Esophagus squamous epithelium (tissue), 4 donors: ENCODE data around the gene ALDH1A3.

ENCODE experiments used
- CTCF ChIP-seq, 6 experiments: fragments of 450-650 bp in 4 of 6; fragments of 200-600 bp in 2 of 6; sonication (generic) in 2 of 6; IDR thresholded peaks; one replicate each; pipeline ENCODE4 v1.5.1; 2016 to 2019; ENCODE audit warnings: antibody characterized with exemption in 6 of 6, mild to moderate bottlenecking in 4 of 6, moderate library complexity in 4 of 6
- POLR2A ChIP-seq, 4 donors: fragments of 450-650 bp; IDR thresholded peaks; one replicate each; pipeline ENCODE4 v1.6.1; 2017; ENCODE audit warnings: antibody characterized with exemption in 4 of 4, mild to moderate bottlenecking in 4 of 4, moderate library complexity in 3 of 4

DNA sequence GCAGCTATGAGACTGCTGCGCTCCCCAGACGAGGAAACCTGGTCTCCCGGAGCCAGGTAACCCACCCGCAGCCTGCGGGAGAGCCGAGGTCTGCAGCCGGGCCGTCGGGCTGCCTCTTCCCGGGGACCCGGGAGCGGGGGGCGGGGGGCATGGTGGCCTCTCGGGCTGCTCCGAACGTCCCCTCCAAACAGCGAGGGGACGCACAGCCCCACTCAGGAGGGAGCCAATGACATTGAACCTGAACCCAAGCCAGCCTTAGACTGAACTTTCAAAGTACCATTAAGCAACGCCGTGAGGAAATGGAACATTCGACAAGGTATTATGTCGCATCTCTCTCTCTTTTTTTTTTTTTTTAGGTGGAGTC is 29.8 kb upstream of the ALDH1A3 start:
- TF ChIP-seq POLR2A (IDR thresholded peaks at IDR 0.05) (no peak), CTCF (IDR thresholded peaks at IDR 0.05) (no peak)
